ENCODE data around the gene TCEA2. TPM values are rescaled to one million over a fixed set of nuclear protein-coding genes. Genes with fewer than 3 reads are reported as not detected.
A peak's percentile ranks its signal among the peaks of the same experiment; 100 is the strongest.

The TCEA2 gene
- total and polyA plus RNA-seq, 2 of the 13 experiments (the other 11 are each of a cell fraction or from before 2014, with no cell fraction given), result 28.1 to 33.7 TPM

DNA sequence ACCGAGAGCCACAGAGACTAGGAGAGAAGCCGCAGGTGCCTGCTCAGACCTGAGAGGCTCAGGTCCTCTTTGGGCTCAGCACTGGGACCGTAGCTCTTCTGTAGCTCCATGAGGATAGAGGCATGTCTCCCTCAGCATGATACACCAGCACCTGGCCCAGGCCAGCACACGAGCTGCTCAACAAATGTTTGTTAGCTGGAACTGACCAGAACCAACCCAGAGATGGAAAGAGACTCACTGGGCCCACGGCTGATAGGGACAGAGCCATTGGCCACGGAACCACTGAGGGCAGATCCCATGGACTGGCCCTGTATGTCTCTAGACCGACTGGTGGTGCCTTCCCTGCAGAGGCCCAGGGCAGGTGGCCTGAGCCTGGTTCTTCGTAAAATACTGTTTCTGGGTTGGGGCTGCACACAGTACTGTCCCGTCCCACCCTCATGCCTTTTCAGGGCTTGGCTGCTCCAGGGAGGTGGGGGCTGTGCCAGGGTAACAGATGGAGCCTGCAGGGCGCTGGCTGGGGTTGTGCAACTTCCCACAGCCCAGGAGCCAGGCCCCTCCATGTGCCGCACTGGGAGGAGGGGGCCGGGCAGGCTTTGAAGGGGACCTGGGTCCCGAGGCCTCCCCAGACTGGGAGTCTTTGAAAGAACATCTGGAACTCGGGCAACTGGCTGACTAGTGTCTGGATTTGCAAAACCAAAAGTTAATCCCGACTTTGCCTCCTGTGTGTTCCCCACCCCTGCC lies 21.8 kb upstream of the TCEA2 start (continued):
- TF ChIP-seq ZBTB7A (CRISPR knock-in tag; IDR thresholded peaks at IDR 0.05) (peak; percentile 72; the same call in 1 of the 2 replicates), CENPT (CRISPR knock-in tag; IDR thresholded peaks at IDR 0.05; ENCODE audit: low read depth) (peak; percentile 44; the same call in 1 of the 2 replicates), ZNF780A (CRISPR knock-in tag; IDR thresholded peaks at IDR 0.05) (peak; percentile 31; the same call in 1 of the 2 replicates), SMYD3 (CRISPR knock-in tag; IDR thresholded peaks at IDR 0.05) (peak; percentile 41; the same call in 1 of the 2 replicates), ATRX (CRISPR knock-in tag; IDR thresholded peaks at IDR 0.05; ENCODE audit: borderline replicate concordance) (no peak), DNMT3B (CRISPR knock-in tag; conservative IDR thresholded peaks at IDR 0.05) (no peak), TBP (CRISPR knock-in tag; IDR thresholded peaks at IDR 0.05) (no peak), ZBTB8A (CRISPR knock-in tag; IDR thresholded peaks at IDR 0.05; ENCODE audit: borderline replicate concordance, low read depth) (peak; percentile 92; the same call in 1 of the 2 replicates), ATF1 (CRISPR knock-in tag; IDR thresholded peaks at IDR 0.05) (no peak), FOXC1 (CRISPR knock-in tag; IDR thresholded peaks at IDR 0.05; ENCODE audit: borderline replicate concordance) (0 out of 2 replicates have a peak, but pooled peaks have one; percentile 3), ZNF432 (CRISPR knock-in tag; IDR thresholded peaks at IDR 0.05; ENCODE audit: borderline replicate concordance) (no peak), WIZ (CRISPR knock-in tag; IDR thresholded peaks at IDR 0.05) (no peak), ZNF589 (CRISPR knock-in tag; conservative IDR thresholded peaks at IDR 0.05) (no peak; the same call in none of the 2 replicates), MYNN (CRISPR knock-in tag; IDR thresholded peaks at IDR 0.05; ENCODE audit: low read depth) (no peak), SP2 (CRISPR knock-in tag; IDR thresholded peaks at IDR 0.05) (no peak), PAWR (CRISPR knock-in tag; IDR thresholded peaks at IDR 0.05; ENCODE audit: borderline replicate concordance) (no peak; the same call in none of the 2 replicates), PLRG1 (conservative IDR thresholded peaks at IDR 0.05) (no peak), ZNF468 (CRISPR knock-in tag; IDR thresholded peaks at IDR 0.05) (no peak), NFIC (IDR thresholded peaks at IDR 0.05; ENCODE audit: low read length) (no peak), ZNF562 (CRISPR knock-in tag; IDR thresholded peaks at IDR 0.05; ENCODE audit: borderline replicate concordance) (no peak), ZNF558 (CRISPR knock-in tag; IDR thresholded peaks at IDR 0.05; ENCODE audit: borderline replicate concordance) (no peak), MXI1 (IDR thresholded peaks at IDR 0.05; ENCODE audit: borderline replicate concordance, low read depth, low read length) (no peak), FOXA3 (CRISPR knock-in tag; IDR thresholded peaks at IDR 0.05) (peak; percentile 47; the same call in 1 of the 2 replicates), SPEN (CRISPR knock-in tag; IDR thresholded peaks at IDR 0.05; ENCODE audit: low read depth) (no peak), ZNF510 (CRISPR knock-in tag; IDR thresholded peaks at IDR 0.05; ENCODE audit: low read depth) (no peak), ATAD3A (CRISPR knock-in tag; IDR thresholded peaks at IDR 0.05) (no peak), ZNF713 (CRISPR knock-in tag; IDR thresholded peaks at IDR 0.05) (no peak)
- TF ChIP-seq, protein P1, sequence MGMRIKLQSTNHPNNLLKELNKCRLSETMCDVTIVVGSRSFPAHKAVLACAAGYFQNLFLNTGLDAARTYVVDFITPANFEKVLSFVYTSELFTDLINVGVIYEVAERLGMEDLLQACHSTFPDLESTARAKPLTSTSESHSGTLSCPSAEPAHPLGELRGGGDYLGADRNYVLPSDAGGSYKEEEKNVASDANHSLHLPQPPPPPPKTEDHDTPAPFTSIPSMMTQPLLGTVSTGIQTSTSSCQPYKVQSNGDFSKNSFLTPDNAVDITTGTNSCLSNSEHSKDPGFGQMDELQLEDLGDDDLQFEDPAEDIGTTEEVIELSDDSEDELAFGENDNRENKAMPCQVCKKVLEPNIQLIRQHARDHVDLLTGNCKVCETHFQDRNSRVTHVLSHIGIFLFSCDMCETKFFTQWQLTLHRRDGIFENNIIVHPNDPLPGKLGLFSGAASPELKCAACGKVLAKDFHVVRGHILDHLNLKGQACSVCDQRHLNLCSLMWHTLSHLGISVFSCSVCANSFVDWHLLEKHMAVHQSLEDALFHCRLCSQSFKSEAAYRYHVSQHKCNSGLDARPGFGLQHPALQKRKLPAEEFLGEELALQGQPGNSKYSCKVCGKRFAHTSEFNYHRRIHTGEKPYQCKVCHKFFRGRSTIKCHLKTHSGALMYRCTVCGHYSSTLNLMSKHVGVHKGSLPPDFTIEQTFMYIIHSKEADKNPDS (CRISPR knock-in tag; IDR thresholded peaks at IDR 0.05), result no peak
- TF ChIP-seq, protein P2, sequence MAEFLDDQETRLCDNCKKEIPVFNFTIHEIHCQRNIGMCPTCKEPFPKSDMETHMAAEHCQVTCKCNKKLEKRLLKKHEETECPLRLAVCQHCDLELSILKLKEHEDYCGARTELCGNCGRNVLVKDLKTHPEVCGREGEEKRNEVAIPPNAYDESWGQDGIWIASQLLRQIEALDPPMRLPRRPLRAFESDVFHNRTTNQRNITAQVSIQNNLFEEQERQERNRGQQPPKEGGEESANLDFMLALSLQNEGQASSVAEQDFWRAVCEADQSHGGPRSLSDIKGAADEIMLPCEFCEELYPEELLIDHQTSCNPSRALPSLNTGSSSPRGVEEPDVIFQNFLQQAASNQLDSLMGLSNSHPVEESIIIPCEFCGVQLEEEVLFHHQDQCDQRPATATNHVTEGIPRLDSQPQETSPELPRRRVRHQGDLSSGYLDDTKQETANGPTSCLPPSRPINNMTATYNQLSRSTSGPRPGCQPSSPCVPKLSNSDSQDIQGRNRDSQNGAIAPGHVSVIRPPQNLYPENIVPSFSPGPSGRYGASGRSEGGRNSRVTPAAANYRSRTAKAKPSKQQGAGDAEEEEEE (CRISPR knock-in tag; IDR thresholded peaks at IDR 0.05; ENCODE audit: borderline replicate concordance), result no peak
